22Rv1 (cell line): ENCODE data around the gene SETBP1.

Source experiments
- ZFX ChIP-seq: fragments of 450-650 bp; IDR thresholded peaks from 2 replicates; pipeline ENCODE4 v1.6.1; 2017; ENCODE audit warnings: antibody characterized with exemption, borderline replicate concordance
- TF ChIP-seq, protein P1 (sequence below): fragments of 450-650 bp; IDR thresholded peaks from 2 replicates; pipeline ENCODE4 v1.5.1; 2017; ENCODE audit warnings: mild to moderate bottlenecking

DNA sequence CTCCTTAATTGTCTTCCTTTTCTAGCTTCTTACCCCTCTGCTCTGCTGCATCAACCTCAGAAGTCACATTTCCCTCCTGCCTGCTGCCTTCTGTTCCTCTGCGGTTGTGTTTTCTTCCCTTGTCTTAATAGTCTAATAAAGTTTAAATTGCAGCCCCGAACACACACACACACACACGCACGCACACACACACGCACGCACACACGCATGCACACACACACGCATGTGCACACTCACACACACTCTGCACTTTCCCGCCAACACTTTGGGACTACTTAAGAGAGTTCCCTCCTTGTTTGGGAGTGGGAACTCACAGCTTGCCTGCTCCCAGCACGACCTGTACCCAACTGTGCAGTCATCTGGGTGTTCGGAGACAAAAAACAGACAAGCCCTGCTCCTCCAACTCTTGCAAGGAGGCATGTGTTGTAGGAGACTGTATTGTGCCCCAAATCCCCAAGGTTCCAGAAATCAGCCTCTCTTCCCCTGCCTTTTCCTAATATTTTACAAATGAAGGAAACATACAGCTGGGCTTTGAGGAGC, 99.1 kb downstream of the SETBP1 start:
- TF ChIP-seq, protein P1, sequence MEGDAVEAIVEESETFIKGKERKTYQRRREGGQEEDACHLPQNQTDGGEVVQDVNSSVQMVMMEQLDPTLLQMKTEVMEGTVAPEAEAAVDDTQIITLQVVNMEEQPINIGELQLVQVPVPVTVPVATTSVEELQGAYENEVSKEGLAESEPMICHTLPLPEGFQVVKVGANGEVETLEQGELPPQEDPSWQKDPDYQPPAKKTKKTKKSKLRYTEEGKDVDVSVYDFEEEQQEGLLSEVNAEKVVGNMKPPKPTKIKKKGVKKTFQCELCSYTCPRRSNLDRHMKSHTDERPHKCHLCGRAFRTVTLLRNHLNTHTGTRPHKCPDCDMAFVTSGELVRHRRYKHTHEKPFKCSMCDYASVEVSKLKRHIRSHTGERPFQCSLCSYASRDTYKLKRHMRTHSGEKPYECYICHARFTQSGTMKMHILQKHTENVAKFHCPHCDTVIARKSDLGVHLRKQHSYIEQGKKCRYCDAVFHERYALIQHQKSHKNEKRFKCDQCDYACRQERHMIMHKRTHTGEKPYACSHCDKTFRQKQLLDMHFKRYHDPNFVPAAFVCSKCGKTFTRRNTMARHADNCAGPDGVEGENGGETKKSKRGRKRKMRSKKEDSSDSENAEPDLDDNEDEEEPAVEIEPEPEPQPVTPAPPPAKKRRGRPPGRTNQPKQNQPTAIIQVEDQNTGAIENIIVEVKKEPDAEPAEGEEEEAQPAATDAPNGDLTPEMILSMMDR = no peak
- no peak for TF ChIP-seq ZFX
